Kidney glomerular epithelial cell (primary cell): ENCODE measurements around the gene PRELID3B.
"Not testable (repeated sequence)": the region's sequence is repeated elsewhere in the genome, so short reads cannot be mapped to it uniquely, and the experiment has no call there.

Experiments
- DNase-seq: peaks from one replicate; lab custom pipeline; 2025; lab: John Stamatoyannopoulos, UW

PRELID3B gene

DNA sequence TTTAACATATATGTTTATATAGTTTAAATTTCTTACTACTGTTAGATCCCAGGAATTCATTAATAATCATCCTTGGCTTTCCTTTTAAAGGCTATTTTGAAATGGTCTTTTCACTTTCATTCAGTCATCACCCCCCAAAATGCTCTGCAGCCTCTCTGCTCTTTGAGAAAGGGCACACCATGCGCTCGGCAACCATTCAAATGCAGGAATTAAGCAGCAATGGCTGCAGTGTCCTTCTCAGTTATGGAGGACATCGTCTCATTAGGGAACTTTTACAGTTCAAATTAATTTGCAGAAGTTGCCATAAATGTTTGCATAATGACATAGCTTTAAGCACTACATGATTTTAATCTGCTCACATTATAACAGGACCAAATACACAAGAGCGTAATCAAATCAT, 17.1 kb downstream of the PRELID3B start:
- no peak for DNase-seq

GRCh38 chr20:59025086-59025485, 17.5 kb downstream of the PRELID3B start:
- DNase-seq, result no peak

GRCh38 chr20:59024111-59024530, 18.5 kb downstream of the PRELID3B start:
- DNase-seq, result no peak

DNA sequence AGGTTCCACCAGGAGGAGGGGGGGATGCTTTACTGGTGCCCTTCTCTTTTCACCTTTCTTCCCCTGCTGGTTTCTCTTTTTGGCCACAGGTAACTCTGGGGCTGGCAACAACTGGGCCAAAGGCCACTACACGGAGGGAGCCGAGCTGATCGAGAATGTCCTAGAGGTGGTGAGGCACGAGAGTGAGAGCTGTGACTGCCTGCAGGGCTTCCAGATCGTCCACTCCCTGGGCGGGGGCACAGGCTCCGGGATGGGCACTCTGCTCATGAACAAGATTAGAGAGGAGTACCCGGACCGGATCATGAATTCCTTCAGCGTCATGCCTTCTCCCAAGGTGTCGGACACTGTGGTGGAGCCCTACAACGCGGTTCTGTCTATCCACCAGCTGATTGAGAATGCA, 19.0 kb downstream of the PRELID3B start:
- no peak for DNase-seq

GRCh38 chr20:59022754-59023153, 19.8 kb downstream of the PRELID3B start:
- no peak for DNase-seq

DNA sequence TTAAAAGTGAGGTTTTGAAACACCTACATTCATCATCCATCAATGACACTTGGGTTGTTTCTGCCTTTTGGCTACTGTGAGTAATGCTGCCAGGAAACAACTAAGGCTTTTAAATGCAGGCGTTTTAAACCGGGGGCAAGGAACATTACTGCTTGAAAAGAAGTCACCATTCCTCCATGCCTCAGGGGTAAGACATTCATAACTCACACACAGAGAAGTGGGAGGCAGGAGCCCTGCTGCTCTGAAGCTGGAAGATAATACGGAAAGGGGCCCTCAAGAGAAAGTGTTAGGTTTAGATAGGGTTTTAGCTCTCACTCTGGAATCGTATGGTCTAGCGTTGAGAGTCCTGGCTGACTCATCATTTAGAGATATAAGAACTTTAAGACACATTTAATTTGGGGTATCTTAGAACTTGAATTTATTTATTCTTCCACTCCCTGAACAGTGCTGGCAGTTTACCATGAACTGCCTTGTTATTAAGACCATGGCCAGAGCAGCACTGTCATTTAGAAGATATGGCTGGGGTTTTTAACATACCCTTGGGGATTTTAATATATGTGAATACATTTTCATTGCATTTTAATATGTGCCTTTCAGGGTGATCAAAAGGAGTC, 21.5 kb downstream of the PRELID3B start:
- no peak for DNase-seq

DNA sequence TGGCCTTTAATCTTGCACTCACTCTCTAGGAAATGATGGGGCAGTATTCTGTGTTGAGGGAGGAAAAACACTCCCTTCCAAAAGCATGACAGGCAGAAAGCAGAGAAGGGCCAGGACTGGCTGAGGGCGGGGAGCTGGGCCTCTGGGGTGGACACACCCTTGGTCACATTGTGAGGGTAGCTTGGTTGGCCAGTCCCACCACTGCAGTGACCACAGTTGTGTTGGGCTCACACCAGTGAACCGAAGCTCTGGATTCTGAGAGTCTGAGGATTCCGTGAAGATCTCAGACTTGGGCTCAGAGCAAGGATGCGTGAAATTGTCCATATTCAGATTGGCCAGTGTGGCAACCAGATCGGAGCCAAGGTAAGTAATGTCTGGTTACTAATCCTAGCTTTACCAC, 23.4 kb downstream of the PRELID3B start, which contains the start of gene TUBB1:
Gene TUBB1 (plus strand): TSS at position 213 of the 400 bp plus-strand sequence. CDS start 94 bp downstream, at position 307.
- DNase-seq, result no peak

- DNase-seq, result no peak
Measured at GRCh38 chr20:59018817-59019216, 23.8 kb downstream of the PRELID3B start.

DNA sequence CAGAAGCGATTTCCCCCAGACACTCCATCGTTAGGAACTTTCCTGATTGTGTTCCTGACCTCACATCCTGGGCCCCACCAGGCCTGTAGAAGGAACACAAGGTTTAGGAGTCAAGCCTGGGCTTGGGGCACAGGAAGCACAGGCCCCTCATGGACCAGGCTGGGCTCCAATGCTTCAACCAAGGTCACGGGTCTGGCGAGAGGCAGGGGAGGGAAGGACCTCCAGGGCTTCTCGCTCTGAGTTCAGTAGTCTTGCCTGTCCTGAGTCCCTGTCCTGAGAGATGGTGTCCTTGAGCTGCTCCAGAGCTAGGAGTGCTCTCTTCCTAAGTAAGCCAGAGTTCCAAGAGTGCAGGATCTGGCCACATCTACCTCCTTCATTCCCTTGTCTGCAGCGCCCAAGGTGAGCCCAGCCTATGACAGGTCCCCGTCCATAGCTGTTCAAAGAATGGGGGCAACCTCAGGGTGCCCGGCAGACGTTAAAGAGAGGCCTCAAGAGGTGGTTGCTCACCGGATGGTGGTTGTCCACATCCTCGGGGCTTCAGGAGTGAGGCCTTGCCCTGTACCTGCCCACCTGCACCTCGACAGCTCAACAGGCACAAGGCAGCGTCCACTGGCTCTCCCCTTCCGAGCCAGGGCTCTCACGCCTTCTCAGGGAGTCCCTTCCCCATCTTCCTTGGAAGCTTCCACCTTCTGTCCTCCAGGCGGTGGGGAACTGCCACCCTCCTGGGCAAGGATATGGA, 24.9 kb downstream of the PRELID3B start:
- DNase-seq, result no peak

DNA sequence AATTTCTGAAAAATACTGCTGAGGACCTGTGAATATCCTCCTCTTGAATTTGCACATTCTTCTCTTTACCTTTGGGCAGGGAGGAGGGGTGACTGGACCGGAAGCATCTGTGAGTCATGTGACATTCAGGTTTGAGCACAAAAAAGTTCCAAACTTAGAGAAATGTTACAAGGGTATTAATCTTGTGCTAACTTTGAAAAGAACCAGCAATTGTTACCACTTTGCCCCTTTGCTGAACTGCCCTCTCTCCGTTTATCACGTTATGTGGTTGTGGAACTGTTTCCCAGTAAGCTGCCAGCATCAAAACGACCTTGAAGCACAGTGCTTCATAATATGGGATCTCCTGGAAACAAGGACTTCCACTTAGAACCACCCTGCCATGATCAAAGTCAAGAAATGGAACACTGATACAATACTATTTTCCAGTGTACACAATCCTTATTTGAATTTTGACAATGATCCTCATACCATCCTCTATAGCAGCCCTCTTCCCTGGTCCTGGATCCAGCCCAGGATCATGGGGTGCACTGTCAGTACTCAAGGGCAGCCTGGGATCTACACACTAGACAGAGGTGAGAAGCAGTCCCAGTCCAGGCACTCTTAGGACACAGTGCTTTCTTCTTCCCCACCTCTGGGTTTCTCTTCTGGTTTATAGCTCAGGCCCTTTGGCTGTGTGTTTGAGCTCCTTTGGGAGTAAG, 25.6 kb downstream of the PRELID3B start:
- DNase-seq, result no peak

DNA sequence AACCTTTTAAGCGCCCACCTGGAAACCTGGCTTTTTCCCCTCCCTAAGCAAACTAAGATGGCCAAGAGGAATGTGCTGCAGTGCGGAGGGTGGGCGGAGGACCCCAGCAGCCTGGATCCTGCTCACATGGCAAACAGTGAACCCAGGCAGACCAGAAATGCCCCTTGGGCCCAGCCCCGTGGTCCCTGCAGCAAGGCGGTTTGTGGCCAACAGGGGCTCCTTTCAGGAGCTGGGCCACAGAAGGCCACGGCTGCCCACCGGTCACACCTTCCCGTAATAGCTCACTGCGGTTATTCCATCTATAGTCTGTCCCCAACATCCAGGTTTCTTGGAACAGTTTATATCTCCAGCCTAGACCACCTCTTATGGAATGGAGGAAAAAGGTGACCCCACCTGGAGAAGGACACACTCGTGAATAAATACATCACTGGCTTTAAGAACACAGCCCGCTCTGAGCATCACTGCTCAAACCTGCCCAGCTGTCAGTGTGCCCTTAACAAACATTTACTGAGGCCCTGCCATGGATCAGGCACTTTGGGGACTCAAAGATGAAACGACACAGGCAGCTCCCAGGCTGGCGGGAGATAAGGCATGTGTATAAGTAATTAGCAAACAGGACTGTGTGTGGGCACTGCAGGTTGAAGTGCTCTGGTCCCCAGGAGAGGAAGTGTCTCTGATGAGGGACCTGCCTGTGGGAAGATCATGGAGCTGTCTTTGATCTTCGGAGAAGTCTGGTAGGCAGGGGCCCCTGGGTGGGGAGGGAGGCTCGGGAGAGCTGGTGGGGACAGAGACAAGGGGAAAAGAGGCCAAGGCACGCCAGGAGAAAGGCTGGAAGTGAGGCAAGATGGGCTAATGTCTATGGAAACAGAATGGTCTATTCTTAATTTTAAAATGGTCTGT, 26.5 kb downstream of the PRELID3B start:
- no peak for DNase-seq

GRCh38 chr20:59015411-59015810, 27.2 kb downstream of the PRELID3B start:
- DNase-seq, result no peak

DNA sequence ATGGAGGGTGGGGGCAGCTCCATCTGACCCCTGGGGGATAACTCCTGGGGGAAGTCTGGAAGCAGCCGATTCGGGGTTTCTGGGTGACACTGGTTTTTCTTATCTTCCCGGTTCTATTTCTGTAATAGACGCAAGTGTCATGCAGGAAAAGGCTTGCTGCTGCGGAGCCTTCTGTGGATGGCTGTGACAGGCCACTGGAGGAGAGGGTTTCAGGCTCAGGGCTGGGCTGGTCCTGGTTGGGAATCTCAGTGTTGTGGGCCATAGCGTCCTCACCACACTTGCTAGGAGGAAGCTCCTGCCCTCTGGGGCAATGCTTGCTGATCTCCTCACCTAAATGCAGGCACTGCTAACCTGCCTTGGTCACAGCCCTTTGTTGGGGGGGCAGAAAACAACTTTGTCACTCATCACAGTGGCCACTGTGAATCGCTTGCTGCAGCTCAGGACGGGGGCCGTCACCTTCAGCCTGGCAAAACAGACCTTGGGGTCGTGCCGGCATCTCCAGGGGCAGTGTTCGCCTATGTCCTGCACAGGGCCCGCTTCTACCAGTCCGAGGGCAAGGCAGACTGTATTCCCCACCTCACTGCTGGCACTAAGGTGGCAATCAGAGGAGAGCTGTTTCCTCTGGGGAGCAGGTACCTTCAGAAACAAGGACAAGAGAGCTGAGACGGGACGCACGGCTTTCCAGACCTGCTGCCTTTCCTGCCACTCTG, 27.8 kb downstream of the PRELID3B start:
- DNase-seq, result no peak

DNA sequence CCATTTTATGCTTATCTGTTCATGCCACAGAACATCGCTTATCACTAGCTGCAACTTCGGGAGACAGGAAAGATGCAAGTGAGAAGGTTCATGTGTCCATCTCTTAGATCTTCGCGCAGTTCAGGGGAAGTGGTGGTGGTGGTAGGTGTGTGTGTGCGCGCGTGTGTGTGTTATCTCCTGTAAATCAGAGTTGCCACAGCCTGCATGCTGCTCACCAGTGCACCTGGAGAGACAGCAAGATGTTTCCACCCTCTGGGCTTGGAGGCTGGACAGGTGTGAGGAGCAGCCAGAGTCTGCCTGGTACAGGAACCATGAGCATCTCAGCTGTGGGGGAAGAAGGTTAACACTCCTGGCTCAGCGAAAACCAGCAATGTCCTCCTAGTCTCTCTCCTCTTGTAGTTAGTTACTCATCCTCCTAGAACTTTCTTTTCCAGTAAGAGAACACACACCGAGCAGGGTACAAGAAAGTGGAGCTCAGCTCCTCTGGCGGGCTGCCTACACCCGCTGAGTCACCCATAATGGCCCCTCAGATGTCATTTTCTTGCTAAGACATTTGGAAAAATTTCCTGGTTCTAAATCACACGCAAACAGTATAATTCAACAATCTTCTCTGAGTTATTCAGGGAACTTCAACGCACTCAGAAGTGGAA, 28.5 kb downstream of the PRELID3B start:
- DNase-seq, result no peak

- DNase-seq, result no peak
Measured at GRCh38 chr20:59013031-59013951, 29.3 kb downstream of the PRELID3B start.

DNA sequence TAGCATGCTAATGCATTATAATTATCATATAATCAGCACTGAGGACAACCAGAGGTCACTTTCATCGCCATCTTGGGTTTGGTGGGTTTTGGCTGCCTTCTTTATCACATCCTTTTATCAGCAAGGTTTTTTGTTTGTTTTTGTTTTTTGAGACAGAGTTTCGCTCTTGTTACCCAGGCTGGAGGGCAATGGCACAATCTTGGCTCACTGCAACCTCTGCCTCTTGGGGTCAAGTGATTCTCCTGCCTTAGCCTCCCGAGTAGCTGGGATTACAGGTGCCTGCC, 30.8 kb downstream of the PRELID3B start:
- not testable (repeated sequence) for DNase-seq

DNA sequence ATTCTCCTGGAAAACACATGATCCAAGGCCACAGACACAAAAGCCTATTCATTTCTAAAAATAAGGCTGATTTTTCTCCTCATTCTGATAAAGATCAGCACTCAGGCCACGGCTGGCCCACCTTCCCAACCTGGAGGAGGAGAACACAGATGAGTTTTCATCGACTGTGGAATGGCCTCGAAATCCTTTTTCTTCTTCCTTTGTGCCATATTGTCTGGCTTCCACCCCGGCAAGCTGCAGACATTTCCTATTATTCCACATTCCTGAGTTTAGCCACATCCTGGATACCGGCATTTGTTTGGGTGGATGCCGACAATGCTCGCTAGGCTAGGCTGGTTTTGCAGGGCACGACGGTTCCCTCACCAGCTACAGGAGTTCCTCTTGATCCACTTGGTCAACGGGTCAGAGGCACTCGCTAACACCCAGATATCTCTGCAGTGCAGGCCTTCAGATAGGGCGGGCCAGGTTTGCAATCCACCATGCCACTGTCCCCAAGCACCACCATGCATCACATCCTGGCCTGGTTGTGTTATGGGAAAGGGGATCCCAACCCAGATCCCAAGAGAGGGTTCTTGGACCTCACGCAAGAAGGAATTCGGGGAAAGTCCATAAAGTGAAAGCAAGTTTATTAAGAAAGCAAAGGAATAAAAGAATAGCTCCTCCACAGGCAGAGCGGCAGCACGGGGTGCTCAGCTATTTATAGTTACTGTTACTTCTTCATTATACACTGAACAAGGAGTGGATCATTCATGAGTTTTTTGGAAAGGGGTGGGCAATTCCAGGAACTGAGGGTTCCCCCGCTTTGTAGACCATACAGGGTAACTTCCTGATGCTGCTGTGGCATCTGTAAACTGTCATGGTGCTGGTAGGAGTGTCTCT, 31.4 kb downstream of the PRELID3B start:
- peak; percentile 44 for DNase-seq

GRCh38 chr20:59010321-59010994, 32.1 kb downstream of the PRELID3B start:
- DNase-seq, result no peak
